KMS-11 (cell line): ENCODE results near the gene RERE.

ENCODE experiments used
- H2AFZ ChIP-seq: fragments of 200-600 bp; sonication (generic); 2 replicates; pipeline ENCODE4 v1.6.1; 2016; ENCODE audit warnings: antibody characterized with exemption, mixed run types, low read depth
- H3K27ac ChIP-seq: fragments of 200-600 bp; sonication (generic); 2 replicates; pipeline ENCODE4 v1.6.1; 2016; ENCODE audit warnings: mild to moderate bottlenecking, mixed run types
- H3K27me3 ChIP-seq: fragments of 200-600 bp; sonication (generic); 2 replicates; pipeline ENCODE4 v1.6.1; 2017; ENCODE audit warnings: mild to moderate bottlenecking, low read depth, mixed run types, moderate library complexity; ENCODE audit not compliant: insufficient read depth
- H3K36me3 ChIP-seq: fragments of 200-600 bp; sonication (generic); 2 replicates; pipeline ENCODE4 v1.6.1; 2017; ENCODE audit warnings: mild to moderate bottlenecking, mixed run types; ENCODE audit not compliant: insufficient read depth
- H3K4me1 ChIP-seq: fragments of 200-600 bp; sonication (generic); 2 replicates; pipeline ENCODE4 v1.6.1; 2016; ENCODE audit warnings: mild to moderate bottlenecking, low read depth, mixed run types; ENCODE audit not compliant: poor library complexity, severe bottlenecking
- H3K4me2 ChIP-seq: fragments of 200-600 bp; sonication (generic); 2 replicates; pipeline ENCODE4 v1.7.0; 2016; ENCODE audit warnings: mild to moderate bottlenecking, mixed run types
- H3K4me3 ChIP-seq: fragments of 200-600 bp; sonication (generic); IDR thresholded peaks from 2 replicates; pipeline ENCODE4 v1.6.1; 2017; ENCODE audit warnings: low read depth, low read length, mixed read lengths; ENCODE audit not compliant: insufficient read depth
- H3K79me2 ChIP-seq: fragments of 200-600 bp; sonication (generic); 2 replicates; pipeline ENCODE4 v1.6.1; 2016; ENCODE audit warnings: low read depth, mixed run types; ENCODE audit not compliant: insufficient read depth
- H3K9ac ChIP-seq: fragments of 200-600 bp; sonication (generic); 2 replicates; pipeline ENCODE4 v1.6.1; 2016; ENCODE audit warnings: mild to moderate bottlenecking, mixed run types
- H4K20me1 ChIP-seq: fragments of 200-600 bp; sonication (generic); 2 replicates; pipeline ENCODE4 v1.6.1; 2016; ENCODE audit warnings: mild to moderate bottlenecking, mixed run types; ENCODE audit not compliant: insufficient read depth
- TF ChIP-seq, protein P1 (sequence below): fragments of 200-600 bp; sonication (generic); conservative IDR thresholded peaks from 2 replicates; pipeline ENCODE4 v1.6.1; 2017; ENCODE audit warnings: low read depth, mild to moderate bottlenecking, antibody characterized with exemption, low read length, moderate library complexity, mixed read lengths

Gene RERE

DNA sequence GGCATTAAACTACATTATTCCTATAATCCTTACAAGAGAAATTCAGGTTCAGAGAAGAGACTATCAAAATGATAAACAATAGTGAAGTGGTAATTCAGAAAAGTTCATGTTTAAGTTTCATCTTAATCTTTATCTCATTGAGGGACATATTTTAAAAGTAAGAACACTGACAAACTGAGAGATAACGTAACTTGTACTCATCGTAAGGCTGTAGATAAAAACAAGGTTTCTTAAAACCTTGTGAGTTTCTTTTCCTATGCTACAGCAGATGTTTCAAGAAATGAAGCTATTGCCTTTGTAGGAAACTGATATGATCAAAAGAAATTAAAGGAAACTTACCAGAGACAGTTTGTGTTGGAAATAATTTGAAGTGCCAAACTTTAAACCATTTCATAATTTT is 65.0 kb downstream of the RERE start:
- Histone ChIP-seq H3K36me3 (no peaks in the 10 kb centered on the region), H3K4me3 (no peak overlapping the region), H3K27ac (no peak overlapping the region), H3K4me1 (no peaks in the 10 kb centered on the region), H2AFZ (no peak overlapping the region), H3K79me2 (no peaks in the 10 kb centered on the region), H4K20me1 (no peaks in the 10 kb centered on the region), H3K27me3 (no peaks in the 10 kb centered on the region), H3K4me2 (no peak overlapping the region), H3K9ac (no peak overlapping the region)
- TF ChIP-seq, protein P1, sequence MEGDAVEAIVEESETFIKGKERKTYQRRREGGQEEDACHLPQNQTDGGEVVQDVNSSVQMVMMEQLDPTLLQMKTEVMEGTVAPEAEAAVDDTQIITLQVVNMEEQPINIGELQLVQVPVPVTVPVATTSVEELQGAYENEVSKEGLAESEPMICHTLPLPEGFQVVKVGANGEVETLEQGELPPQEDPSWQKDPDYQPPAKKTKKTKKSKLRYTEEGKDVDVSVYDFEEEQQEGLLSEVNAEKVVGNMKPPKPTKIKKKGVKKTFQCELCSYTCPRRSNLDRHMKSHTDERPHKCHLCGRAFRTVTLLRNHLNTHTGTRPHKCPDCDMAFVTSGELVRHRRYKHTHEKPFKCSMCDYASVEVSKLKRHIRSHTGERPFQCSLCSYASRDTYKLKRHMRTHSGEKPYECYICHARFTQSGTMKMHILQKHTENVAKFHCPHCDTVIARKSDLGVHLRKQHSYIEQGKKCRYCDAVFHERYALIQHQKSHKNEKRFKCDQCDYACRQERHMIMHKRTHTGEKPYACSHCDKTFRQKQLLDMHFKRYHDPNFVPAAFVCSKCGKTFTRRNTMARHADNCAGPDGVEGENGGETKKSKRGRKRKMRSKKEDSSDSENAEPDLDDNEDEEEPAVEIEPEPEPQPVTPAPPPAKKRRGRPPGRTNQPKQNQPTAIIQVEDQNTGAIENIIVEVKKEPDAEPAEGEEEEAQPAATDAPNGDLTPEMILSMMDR, result no peak

DNA sequence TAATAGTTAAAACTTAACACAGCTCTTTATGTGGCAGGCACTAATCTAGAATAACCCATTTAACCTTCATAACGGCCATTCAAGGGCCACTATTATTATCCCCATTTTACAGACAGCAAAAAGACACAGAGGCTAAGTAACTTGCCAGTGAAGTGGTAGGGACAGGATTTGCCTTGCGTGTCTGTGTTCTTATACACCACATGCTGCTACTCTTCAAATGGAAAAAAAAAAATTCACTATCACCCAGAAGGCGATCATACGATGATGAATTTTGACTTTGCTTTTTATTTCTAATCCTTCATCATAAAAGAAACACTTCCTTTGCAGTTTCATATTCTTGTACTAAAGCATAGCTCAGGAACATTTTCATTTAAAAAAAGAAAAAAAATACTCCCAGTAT is 65.5 kb downstream of the RERE start:
- TF ChIP-seq, protein P1, result no peak
- H3K4me2 ChIP-seq, result no peak overlapping the region
- H3K9ac ChIP-seq, result no peak overlapping the region
- H3K27ac ChIP-seq, result no peak overlapping the region
- H2AFZ ChIP-seq, result no peak overlapping the region
- H3K27me3 ChIP-seq, result no peaks in the 10 kb centered on the region
- no peaks in the 10 kb centered on the region for H4K20me1 ChIP-seq
- no peak overlapping the region for H3K4me3 ChIP-seq
- no peaks in the 10 kb centered on the region for H3K79me2 ChIP-seq
- no peaks in the 10 kb centered on the region for H3K4me1 ChIP-seq
- no peaks in the 10 kb centered on the region for H3K36me3 ChIP-seq

DNA sequence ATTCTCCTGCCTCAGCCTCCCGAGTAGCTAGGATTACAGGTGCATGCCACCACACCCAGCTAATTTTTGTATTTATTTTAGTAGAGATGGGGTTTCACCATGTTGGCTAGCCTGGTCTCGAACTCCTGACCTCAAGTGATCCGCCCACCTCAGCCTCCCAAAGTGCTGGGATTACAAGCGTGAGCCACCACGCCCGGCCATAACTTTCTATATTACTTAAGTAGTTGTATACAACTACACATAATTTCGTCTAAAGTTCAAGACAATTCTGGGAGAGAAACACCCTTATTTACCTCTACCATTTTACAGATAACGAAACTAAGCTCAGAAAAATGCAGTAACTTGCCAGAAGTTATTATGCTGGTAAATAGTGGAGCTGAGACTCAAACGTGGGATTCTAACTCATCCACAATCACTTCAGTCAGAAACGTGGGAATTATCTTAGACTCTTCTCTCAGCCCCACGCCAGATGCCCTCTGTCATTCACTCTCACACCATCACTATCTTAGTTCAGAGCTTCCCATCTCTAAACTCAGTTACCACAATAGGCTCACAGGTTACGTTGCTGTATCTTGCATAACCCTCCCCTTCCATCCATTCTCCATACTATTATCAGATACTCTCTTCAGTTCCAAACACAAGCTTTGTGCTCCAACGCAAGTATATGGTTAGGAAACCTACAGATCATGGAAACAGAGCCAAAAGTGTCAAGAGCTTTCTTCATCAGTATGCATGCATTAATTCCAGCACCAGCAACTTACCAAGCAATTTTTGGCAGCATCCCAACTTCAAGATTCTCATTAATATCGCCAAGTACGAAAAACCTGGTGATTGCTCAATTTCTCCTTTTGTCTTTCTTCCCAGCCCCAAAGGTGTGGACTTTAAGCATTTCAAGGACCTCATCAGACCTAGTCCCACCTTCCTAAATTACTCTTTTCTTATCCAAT is 69.3 kb downstream of the RERE start:
- H3K27ac ChIP-seq, result no peak overlapping the region

DNA sequence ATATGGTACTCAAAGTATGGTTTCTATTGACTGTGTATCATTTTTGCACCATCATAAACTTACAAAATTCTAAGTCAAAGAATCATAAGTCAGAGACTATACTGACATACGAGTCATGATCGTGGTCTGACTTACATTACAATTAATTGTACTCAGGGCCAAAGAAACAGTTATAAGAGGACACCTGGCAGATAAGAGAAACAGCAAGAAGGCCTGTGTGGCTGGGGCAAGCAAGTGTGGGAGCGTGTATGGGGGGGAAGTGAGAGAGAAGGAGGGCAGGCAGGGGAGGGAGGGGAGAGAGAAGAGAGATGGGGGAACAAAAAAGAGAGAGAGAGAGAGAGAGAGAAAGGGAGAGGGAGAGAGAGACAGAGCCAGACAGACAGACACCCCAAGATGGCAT is 70.9 kb downstream of the RERE start:
- Histone ChIP-seq H3K4me3 (no peak overlapping the region), H3K4me2 (no peak overlapping the region), H2AFZ (no peak overlapping the region), H3K9ac (no peak overlapping the region), H3K79me2 (no peaks in the 10 kb centered on the region), H3K4me1 (peaks cover 7% of the 10 kb centered on the region), H3K27ac (no peak overlapping the region), H4K20me1 (no peaks in the 10 kb centered on the region), H3K27me3 (no peaks in the 10 kb centered on the region), H3K36me3 (no peaks in the 10 kb centered on the region)
- TF ChIP-seq, protein P1, result no peak

More for the DNA sequence above, 69.3 kb downstream of the RERE start:
- no peak overlapping the region for H3K4me2 ChIP-seq
- no peak overlapping the region for H2AFZ ChIP-seq
- H3K79me2 ChIP-seq, result no peaks in the 10 kb centered on the region
- TF ChIP-seq, protein P1, result no peak
- no peak overlapping the region for H3K9ac ChIP-seq
- H3K27me3 ChIP-seq, result no peaks in the 10 kb centered on the region
- H3K4me1 ChIP-seq, result peaks cover 7% of the 10 kb centered on the region
- H3K4me3 ChIP-seq, result no peak overlapping the region
- H3K36me3 ChIP-seq, result no peaks in the 10 kb centered on the region
- H4K20me1 ChIP-seq, result no peaks in the 10 kb centered on the region
